ENCODE data around the gene BABAM2. TPM values are rescaled to one million over a fixed set of nuclear protein-coding genes. Genes with fewer than 3 reads are reported as not detected.

The BABAM2 gene
- total RNA-seq, 1 donor from 2014 or later: 34.6 TPM

DNA sequence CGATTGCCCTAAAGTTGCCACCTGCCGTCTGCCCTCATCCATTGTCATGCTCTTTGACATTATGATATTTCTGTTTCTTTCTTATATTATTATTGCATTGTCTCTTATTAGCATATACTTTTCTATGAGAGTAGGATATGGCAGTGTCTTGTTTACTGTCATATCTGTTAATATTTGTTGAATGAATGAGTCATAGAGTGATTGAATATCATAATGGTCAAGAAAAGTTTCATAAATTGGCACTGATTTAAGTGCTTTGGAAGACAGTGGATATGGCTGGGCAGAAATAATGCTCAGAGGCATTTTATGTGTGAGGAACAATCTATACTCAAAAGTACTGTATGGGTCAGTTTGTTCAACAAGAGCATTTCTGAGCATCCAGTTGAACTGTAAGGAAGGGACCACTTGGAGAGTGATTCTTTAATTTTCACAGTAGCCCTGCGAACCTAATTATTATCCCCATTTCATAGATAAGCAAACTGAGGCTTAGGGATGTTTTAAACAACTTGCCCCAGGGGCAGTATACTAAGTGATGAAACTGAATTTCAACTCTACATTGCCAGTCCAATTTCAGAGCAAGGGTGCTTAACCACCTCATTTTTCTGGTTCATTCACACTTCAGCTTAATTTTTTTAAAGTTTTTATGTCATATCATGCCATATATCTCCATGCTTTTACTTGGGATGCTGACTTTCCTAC lies 326.7 kb downstream of the BABAM2 start:
- Mint-ChIP-seq H3K36me3 (no peaks in the 10 kb centered on the region), H3K27me3 (ENCODE audit: insufficient read depth, low read depth) (peaks cover 2% of the 10 kb centered on the region), H3K9me3 (no peaks in the 10 kb centered on the region), H3K27ac (no peak overlapping the region), H3K4me3 (no peak overlapping the region), H3K4me1 (peaks cover 21% of the 10 kb centered on the region)
- no peaks in the 10 kb centered on the region for H3F3A ChIP-seq (ENCODE audit: low read depth)
- TF ChIP-seq EZH2 (IDR thresholded peaks at IDR 0.05) (no peak), EZH2phosphoT487 (IDR thresholded peaks at IDR 0.05) (no peak)
- TF ChIP-seq, protein P1, sequence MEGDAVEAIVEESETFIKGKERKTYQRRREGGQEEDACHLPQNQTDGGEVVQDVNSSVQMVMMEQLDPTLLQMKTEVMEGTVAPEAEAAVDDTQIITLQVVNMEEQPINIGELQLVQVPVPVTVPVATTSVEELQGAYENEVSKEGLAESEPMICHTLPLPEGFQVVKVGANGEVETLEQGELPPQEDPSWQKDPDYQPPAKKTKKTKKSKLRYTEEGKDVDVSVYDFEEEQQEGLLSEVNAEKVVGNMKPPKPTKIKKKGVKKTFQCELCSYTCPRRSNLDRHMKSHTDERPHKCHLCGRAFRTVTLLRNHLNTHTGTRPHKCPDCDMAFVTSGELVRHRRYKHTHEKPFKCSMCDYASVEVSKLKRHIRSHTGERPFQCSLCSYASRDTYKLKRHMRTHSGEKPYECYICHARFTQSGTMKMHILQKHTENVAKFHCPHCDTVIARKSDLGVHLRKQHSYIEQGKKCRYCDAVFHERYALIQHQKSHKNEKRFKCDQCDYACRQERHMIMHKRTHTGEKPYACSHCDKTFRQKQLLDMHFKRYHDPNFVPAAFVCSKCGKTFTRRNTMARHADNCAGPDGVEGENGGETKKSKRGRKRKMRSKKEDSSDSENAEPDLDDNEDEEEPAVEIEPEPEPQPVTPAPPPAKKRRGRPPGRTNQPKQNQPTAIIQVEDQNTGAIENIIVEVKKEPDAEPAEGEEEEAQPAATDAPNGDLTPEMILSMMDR (IDR thresholded peaks at IDR 0.05): no peak
- H3K27ac ChIP-seq: no peak overlapping the region
- H2AFZ ChIP-seq (replicated peaks): no peak overlapping the region
- H3K36me3 ChIP-seq: no peaks in the 10 kb centered on the region
- H3K9me3 ChIP-seq (ENCODE audit: low read depth): no peaks in the 10 kb centered on the region
- H4K20me1 ChIP-seq (ENCODE audit: low read depth): no peaks in the 10 kb centered on the region
- H3K79me2 ChIP-seq (ENCODE audit: low read depth): no peaks in the 10 kb centered on the region
- H3K27me3 ChIP-seq: no peaks in the 10 kb centered on the region
- H3K4me1 ChIP-seq: no peaks in the 10 kb centered on the region
- no peak for DNase-seq (ENCODE audit: low spot score)
- no peak overlapping the region for H3K9ac ChIP-seq
- no peak overlapping the region for H3K4me2 ChIP-seq
- H3K4me3 ChIP-seq: no peak overlapping the region

DNA sequence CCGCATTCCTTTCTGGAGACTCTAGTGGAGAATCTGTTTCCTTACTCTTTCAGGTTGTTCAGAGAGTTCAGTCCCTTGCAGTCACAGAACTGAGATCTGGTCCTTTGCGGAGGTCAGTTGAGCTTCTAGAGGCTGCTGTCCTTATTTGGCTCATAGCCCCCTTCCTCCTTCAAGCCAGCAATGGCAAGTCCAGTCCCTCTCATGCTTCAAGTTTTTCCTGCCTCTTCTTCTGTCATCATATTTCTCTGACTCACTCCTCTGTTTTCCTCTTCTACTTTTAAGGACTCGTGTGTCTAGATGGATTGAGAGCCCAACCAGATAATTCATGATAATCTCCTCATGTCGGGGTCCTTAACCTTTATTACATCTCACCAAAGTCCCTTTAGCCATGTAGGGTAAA lies 328.6 kb downstream of the BABAM2 start:
- no peak for DNase-seq (ENCODE audit: low spot score)
- no peaks in the 10 kb centered on the region for H3K9me3 Mint-ChIP-seq
- Histone ChIP-seq H3K4me3 (no peak overlapping the region), H3K36me3 (no peaks in the 10 kb centered on the region), H3K27me3 (no peaks in the 10 kb centered on the region), H3K27ac (no peak overlapping the region), H3K9ac (no peak overlapping the region), H3K4me2 (no peak overlapping the region), H3K9me3 (ENCODE audit: low read depth) (no peaks in the 10 kb centered on the region), H3K79me2 (ENCODE audit: low read depth) (no peaks in the 10 kb centered on the region), H4K20me1 (ENCODE audit: low read depth) (no peaks in the 10 kb centered on the region), H2AFZ (replicated peaks) (no peak overlapping the region), H3F3A (ENCODE audit: low read depth) (no peaks in the 10 kb centered on the region), H3K4me1 (no peaks in the 10 kb centered on the region)
- TF ChIP-seq, protein P1 (IDR thresholded peaks at IDR 0.05): no peak
- TF ChIP-seq EZH2 (IDR thresholded peaks at IDR 0.05): no peak
- TF ChIP-seq EZH2phosphoT487 (IDR thresholded peaks at IDR 0.05): no peak
- peaks cover 3% of the 10 kb centered on the region for H3K27me3 Mint-ChIP-seq (ENCODE audit: insufficient read depth, low read depth)
- no peak overlapping the region for H3K4me3 Mint-ChIP-seq
- H3K27ac Mint-ChIP-seq: peak overlapping the region; percentile 6
- peaks cover 21% of the 10 kb centered on the region for H3K4me1 Mint-ChIP-seq
- H3K36me3 Mint-ChIP-seq: no peaks in the 10 kb centered on the region

DNA sequence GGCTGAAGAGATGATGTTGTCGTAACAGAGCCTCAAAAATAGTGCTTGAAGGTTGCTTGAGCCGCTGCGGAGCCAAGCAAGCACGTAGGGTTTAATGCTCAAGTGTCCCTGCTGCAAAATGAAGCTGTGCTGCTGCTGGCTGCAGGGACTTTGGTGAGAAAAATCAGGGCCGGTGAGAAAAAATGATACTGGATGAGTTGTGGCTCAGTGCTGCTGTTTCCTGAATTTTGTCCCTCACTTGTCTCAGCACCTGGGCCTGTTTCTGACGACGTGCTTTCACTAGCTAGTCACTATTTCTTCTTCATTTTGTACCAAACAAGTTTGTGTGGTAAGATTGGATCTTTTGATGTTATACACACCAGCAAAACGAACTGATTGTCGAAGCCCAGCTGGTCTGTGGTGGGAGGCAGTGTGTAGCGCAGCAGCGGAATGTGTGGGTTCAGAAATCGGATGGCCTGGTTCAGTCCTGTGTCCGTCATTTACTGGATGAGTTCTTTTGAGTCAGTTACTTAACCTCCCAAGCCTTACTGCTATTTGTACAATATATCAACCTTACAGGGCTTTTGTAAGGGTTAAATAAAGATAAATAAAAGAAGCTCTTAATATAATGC lies 329.3 kb downstream of the BABAM2 start:
- H3K79me2 ChIP-seq (ENCODE audit: low read depth): no peaks in the 10 kb centered on the region
- H3K4me3 Mint-ChIP-seq: no peak overlapping the region
- H3K9me3 Mint-ChIP-seq: no peaks in the 10 kb centered on the region
- no peak overlapping the region for H3K27ac ChIP-seq
- no peak overlapping the region for H3K9ac ChIP-seq
- H3K4me1 ChIP-seq: peaks cover 7% of the 10 kb centered on the region
- H3K9me3 ChIP-seq (ENCODE audit: low read depth): no peaks in the 10 kb centered on the region
- H3F3A ChIP-seq (ENCODE audit: low read depth): no peaks in the 10 kb centered on the region
- no peak overlapping the region for H3K4me2 ChIP-seq
- DNase-seq (ENCODE audit: low spot score): no peak
- no peaks in the 10 kb centered on the region for H4K20me1 ChIP-seq (ENCODE audit: low read depth)
- H3K4me3 ChIP-seq: no peak overlapping the region
- H3K36me3 ChIP-seq: no peaks in the 10 kb centered on the region
- no peak overlapping the region for H2AFZ ChIP-seq (replicated peaks)
- H3K27me3 ChIP-seq: no peaks in the 10 kb centered on the region
- H3K27me3 Mint-ChIP-seq (ENCODE audit: insufficient read depth, low read depth): peaks cover 3% of the 10 kb centered on the region
- H3K36me3 Mint-ChIP-seq: no peaks in the 10 kb centered on the region
- H3K27ac Mint-ChIP-seq: no peak overlapping the region
- H3K4me1 Mint-ChIP-seq: peaks cover 23% of the 10 kb centered on the region
- TF ChIP-seq EZH2 (IDR thresholded peaks at IDR 0.05): no peak
- TF ChIP-seq, protein P1 (IDR thresholded peaks at IDR 0.05): no peak
- no peak for TF ChIP-seq EZH2phosphoT487 (IDR thresholded peaks at IDR 0.05)

Measured in neural progenitor cell (in vitro differentiated cells).